Daoy (cell line): ENCODE measurements around the gene AKR1A1. TPM values are rescaled to one million over a fixed set of nuclear protein-coding genes. Genes with fewer than 3 reads are reported as not detected.
A peak's percentile ranks its signal among the peaks of the same experiment; 100 is the strongest.
"Not testable (repeated sequence)": the region's sequence is repeated elsewhere in the genome, so short reads cannot be mapped to it uniquely, and the experiment has no call there.

Experiments
- DNase-seq: peaks from one replicate; pipeline ENCODE4 v3.0.0-alpha.2; 2015; ENCODE audit warnings: low read depth
- total RNA-seq: library from RNA; depleted of rRNA; stranded (reverse); fragments of >200 nt; shearing (Covaris generic); gene quantifications from 2 replicates; pipeline ENCODE4 v1.2.3, GENCODE V29; 2014

AKR1A1 gene
- total RNA-seq, 1 experiment from 2014 or later, result 124 TPM

DNA sequence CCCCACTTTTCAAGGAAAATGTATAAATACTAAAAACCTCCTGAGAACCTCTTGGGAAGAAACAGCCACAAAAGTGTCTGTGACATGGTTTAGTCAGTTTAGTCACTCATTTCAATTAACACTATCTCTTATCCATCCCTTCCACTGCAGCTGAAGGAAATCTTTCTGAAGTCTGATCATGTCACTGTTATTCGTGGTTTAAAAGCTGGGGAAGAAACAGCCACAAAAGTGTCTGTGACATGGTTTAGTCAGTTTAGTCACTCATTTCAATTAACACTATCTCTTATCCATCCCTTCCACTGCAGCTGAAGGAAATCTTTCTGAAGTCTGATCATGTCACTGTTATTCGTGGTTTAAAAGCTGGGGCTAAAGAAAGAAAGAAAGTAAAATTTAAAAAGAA is 27.1 kb upstream of the AKR1A1 start:
- not testable (repeated sequence) for DNase-seq

DNA sequence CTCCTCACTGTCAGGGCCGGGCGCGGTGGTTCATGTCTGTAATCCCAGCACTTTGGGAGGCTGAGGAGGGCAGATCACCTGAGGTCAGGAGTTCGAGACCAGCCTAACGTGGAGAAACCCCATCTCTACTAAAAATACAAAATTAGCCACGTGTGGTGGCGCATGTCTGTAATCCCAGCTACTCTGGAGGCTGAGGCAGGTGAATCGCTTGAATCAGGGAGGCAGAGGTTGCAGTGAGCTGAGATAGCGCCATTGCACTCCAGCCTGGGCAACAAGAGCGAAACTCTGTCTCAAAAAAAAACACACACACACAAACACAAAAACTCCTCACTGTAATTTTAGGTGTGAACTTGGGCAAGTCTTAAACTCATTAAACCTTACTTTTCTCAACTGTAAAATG is 26.7 kb upstream of the AKR1A1 start:
- DNase-seq, result not testable (repeated sequence)

DNA sequence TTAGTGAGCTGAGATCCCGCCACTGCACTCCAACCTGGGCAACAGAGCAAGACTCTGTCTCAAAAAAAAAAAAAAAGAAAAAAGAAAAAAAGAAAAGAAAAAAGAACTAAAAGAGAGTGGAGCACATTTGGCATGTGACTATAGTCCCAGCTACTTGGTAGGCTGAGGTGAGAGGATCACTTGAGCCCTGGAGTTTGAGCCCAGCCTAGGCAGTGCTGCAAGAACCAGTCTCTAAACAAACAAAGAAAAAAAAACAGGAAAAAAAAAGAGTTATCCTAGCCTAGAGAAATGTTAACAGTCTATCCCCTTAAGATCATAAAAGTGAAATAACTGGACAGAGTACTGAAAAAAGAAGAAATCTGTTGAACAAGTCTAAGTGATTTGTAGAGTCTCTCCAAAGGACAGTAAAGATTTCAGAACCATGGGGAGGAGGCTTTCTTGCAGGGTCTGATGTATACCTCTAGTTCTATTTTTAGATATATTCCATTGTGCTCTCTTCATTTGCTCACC is 24.4 kb upstream of the AKR1A1 start:
- DNase-seq, result no peak

DNA sequence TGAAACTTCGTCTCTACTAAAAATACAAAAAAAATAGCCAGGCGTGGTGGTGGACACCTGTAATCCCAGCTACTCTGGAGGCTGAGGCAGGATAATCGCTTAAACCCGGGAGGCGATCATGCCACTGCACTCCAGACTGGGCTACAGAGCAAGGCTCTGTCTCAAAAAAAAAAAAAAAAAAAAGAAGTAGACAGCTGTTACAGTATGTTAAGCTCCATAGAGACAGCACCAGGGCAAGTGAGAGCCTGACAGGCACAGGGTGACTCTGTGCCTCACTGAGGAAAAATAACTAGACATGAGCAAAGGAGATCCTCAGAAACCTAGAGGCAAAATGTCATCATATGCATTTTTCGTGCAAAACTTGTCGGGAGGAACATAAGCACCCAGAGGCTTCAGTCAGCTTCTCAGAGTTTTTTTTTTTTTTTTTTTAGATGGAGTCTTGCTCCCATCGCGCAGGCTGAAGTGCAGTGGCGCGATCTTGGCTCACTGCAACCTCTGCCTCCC is 19.9 kb upstream of the AKR1A1 start:
- DNase-seq, result no peak

DNA sequence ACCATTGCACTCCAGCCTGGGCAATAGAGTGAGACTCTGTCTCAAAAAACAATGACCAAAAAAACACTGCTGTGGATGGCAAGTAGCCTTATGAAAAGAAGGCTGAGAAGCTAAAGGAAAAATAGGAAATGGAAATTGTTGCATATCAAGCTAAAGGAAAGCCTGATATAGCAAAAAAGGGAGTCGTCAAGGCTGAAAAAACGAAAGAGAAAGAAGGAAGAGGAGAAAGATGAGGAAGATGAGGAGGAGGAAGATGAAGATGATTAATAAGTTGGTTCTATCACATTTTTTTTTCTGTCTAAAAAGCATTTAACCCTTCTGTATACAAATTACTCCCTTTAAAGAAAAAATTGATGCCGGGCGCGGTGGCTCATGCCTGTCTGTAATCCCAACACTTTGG is 18.8 kb upstream of the AKR1A1 start:
- DNase-seq, result no peak

DNA sequence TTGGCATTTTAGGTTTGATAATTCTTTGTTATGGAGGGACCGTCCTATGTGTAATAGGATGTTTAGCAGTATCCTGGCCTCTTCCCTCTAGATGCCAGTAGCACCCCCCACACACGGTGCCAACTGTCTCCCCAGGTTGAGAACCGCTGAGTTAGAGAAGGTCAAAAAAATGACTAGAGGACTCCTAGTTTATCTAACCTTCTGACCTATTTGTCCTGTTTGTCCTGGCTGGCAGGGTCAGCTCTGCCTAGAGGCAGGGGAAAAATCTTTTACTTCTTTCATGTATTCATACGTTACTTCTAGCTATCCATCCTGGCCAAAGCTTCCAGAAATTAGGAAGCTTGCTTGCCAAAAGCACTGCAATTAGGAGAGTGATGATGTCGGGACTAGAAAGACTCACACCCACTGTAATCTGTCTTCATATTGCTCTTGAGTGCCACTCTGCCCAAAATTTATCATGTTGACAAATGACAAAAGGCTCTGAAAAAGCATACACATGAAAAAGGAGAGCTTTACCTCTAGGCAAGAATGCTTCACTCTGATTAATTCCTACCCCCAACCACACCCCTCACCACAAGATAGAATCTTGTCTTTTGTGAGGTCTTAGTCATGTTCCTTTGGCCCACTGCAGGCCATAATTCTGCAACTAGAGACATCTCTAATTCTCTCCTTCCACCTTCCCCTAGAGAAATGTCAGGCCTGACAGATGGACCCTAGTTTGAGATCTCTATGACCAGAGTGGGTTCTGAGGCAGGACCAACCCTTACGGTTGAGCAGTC is 14.4 kb upstream of the AKR1A1 start:
- DNase-seq, result no peak

DNA sequence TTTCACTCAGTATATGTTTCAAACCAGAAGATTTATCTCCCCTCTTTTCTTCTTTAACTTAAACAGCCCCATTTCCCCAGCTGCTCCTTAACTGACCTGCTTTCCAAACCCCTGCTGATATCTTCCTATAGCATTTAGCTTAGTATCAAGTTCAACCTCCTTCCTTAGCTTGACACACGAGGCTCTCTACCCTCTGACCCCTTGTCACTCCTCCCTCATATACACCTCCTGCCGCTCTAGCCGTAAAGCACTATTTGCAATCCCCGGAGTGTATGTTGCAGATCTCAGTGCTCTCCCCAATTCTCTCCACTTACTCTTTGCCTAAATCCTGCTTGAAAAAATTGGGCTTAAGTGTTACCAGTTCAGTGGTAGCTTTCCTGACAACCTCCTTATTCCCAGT is 13.7 kb upstream of the AKR1A1 start:
- no peak for DNase-seq

DNA sequence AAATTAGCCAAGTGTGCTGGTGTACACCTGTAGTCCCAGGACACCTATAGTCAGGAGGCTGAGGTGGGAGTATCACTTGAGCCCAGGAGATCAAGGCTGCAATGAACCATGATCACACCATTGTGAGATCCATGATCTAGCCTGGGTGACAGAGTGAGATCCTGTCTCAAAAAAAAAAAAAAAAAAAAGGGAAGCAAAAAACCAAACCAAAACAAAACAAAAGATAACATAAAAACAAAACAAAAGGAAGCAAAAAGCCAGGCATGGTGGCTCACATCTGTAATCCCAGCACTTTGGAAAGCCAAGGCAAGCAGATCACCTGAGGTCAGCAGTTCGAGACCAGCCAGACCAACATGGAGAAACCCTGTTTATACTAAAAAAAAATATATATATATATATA is 9.4 kb upstream of the AKR1A1 start:
- no peak for DNase-seq

DNA sequence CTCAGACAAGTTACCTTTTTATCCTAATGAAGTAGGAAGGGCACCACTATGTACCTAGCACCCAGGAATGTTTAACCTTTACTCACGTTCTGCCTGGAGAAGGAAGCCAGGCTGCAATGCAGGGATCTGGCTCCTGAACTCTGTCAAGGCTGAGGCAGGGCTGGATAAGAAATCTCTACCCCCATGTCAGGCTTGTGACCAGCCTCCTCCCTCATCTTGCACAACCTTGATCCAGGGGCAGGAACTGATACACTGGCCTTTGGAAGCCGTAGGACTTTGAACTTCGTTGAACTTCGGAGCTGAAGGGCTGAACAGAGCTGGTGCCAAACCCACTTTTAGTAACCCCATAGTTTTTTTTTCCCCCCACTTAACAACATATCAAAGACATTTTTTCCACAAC is 8.0 kb upstream of the AKR1A1 start:
- no peak for DNase-seq

DNA sequence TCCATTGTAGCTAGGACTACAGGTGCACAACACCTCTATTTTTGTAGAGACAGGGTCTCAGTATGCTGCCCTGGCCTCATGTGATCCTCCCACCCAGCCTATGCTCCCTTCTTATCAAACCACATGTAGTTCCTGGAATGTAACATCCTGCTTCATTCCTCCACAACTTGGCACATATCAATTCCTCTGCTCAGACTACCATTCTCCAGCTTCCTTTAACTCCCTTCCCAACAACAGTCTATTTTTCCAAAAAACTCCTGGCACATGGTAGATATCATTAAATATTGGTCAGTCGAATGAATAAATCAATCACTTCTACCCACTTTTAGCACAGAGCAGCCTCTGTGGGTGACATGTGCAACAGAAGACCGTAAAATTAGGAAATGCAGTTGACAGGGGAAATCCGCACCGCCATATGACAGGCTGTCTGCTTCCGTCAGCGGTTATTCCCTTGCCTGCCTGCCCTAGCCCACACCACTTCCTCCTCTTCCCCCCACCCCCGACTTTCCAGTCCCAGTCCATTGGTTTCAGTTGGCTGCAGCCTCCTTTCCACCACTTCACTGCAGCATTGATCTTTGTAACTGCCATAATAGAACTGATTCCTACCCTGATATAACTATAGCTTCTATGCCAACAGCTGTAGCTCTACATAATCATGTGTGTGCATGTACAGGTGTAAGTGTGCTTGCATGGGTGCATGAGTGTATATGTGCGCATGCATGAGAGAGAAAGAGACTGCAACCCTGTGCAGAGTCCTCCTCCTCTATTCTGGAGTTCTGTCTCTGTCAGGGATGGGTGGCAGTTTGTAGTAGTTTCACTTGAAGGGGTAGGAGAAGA is 6.8 kb upstream of the AKR1A1 start:
- peak; percentile 52 for DNase-seq

DNA sequence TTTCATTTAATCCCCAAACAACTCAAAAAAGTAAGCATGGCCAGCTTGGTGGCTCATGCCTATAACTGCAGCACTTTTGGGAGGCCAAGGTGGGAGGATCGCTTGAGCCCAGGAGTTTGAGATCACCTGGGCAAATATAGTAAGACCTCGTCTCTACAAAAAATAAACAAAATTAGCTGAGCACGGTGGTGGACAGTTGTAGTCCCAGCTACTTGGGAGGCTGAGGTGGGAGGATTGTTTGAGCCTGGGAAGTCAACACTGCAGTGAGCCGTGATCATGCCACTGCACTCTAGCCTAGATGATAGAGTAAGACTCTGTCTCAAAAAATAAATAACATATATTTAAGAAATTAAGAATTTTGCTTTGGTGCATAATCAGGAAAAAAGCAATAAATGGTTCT is 6.1 kb upstream of the AKR1A1 start:
- no peak for DNase-seq

DNA sequence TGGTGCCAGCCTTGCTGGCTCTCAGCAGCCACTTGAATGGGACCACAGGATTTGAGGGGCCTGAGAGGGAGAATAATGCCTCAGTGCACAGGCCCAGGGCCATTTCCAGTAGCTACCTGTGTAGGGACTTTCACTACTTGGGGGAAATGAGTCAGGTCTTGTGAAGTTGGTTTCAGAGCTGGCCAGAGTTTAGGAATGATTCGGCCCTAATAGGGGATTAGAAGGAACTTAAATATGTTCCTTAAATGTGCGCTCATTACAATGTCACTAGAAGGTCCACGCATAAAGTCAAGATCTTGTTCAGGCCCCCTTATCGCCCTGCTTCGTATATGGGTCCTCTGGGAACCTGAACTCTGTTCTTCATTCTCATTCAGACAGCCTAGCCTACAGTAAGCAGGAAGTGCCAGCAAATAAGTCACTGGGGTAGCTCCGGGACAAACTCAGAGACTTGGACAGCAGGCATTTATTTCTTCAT is 5.6 kb upstream of the AKR1A1 start:
- no peak for DNase-seq

DNA sequence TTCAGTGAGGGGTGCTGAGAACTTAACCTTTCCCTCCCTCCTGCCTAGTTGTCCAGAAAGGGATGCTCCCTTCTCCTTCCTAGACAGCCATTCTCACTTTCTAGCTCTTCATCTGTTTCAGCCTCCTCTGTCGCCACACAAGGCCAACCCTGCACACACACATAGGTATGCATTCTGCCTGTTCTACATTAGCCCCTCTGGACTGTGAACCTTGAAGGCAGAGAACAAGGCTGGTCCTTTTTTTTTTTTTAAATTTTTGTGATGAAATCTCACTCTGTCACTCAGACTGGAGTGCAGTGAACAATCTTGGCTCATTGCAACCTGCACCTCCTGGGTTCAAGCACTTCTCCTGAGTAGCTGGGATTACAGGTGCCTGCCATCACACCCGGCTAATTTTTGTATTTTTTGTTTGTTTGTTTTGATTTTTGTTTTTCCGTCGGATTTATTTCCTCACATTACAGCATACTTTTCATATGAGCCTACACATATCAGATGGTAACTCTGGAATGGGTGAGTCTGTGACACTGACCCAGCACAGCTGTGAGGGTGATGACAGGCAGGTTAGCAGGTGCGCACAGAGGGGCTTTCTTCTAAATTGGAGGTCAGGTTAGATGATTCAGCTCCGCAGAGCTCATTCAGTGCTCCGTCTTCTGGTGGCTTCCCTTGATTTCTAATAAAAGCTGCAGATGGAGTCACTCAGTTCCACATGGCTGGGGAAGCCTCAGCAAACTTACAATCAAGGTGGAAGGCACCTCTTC is 4.9 kb upstream of the AKR1A1 start:
- DNase-seq, result no peak

DNA sequence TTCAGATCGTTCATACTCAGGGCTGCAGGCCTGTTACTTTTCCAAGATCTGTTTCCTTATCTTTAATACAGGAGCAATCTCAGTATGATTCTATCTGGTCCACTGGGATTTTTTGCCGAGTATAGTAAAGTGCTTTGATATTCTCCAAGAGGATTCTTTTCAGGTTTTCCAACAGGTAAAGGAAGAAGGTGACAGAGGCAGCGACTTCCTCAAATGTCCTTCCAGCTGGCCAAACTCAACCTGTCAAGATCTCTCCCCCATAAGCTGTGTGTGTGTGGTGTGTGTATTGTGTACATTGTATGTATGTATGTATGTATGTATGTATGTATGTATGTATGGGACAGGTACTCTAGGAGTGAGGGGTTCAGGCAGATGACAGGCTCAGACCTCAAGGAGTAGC is 1.1 kb downstream of the AKR1A1 start:
- DNase-seq, result no peak

DNA sequence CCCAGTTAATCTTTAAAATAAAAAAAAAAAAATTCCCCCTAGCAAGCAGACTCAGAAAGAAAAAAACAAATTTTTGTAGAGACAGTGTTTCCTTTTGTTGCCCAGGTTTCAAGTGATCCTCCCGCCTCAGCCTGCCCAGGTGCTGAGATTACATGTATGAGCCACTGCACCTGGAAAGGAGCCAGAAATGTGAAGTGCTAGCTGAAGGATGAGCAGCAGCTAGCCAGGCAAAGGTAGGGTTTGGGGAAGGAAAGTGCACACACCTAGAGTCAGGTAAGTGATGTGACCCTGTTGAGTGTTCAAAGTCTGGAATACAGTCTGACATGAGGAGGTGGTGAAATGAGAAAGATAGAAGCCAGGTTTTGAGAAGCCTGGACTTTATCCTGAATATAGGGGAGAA is 1.7 kb downstream of the AKR1A1 start:
- DNase-seq, result no peak

DNA sequence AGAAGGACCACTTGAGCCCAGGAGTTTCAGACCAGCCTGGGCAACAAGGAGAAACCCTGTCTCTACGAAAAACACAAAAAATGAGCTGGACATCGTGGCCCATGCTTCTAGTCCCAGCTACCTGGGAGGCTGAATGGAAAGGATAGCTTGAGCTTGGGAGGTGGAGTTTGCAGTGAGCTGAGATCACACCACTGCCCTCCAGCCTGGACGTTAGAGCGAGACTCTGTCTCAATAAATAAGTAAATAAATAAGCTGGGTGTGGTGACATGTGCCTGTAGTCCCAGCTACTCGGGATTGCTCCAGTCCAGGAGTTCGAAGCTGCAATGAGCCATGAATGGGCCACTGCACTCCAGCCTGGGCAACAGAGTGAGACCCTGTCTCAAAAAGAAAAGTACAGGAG is 3.6 kb downstream of the AKR1A1 start:
- DNase-seq, result no peak

DNA sequence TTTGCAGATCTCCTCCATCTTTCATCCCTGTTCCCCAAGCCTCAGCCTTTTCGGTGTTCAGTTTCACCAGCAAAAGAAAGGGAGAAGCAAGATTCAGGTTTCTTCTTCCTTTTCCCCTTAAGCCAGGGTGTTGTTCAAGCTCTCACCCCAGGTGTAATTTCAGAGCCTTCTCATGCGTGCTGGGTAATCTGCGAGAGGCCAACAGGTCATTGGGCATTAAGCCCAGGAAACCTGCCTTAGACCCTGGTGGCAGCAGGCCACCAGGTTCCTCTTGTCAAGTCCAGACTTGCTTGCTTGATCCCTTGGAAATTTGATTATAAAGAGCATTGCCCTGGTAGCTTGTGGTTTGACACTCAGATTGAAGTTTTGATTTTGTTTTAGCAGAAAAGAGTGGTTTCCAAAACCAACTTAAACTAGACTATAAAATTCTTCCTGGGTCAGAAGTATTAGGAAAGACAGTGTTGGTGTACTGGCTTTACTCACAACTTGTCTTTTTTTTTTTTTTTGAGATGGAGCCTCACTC is 6.9 kb downstream of the AKR1A1 start:
- no peak for DNase-seq

DNA sequence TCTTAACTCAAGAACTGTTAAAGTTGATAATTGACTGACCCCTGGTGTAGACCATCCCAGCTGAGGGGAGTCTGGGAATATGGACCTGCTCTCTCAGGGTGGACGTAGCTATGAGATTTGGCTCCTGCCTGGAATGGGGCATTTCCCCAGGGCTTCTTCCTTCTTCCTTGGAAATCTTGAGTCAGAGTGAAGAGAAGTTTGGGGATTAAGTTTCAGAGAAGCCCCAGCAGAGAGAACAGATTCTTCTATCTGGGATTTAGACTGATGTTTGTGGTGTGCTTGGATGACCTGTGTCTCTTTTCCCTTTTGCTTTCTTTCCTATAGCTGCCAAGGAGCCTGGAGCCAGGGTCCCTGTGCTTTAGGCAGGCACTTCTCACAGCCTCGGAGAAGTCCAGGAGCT is 13.2 kb downstream of the AKR1A1 start:
- DNase-seq, result no peak

DNA sequence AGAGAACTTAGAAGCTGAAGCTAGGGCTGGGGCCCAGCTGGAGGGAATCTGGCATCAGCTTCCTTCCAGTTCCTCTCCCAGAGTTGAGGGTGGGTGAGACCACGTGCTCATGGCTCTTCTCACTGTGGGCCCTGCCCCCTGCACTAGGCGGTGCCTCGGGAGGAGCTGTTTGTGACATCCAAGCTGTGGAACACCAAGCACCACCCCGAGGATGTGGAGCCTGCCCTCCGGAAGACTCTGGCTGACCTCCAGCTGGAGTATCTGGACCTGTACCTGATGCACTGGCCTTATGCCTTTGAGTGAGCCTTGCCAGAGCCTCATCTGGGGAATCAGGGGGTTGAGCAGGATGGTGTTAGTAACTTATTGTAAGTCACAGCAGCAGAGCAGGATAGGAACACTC is 16.1 kb downstream of the AKR1A1 start:
- no peak for DNase-seq

DNA sequence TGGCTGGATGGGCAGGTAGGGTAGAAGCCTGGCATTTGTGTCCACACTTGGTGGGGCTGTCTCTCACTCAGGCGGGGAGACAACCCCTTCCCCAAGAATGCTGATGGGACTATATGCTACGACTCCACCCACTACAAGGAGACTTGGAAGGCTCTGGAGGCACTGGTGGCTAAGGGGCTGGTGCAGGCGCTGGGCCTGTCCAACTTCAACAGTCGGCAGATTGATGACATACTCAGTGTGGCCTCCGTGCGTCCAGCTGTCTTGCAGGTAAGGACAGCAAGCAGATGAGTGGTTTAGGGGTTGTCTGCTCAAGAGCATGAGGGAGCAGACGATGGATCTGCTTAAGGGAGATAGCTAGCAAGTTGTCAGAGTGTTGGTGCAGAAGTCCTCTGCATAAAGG is 17.3 kb downstream of the AKR1A1 start:
- no peak for DNase-seq

DNA sequence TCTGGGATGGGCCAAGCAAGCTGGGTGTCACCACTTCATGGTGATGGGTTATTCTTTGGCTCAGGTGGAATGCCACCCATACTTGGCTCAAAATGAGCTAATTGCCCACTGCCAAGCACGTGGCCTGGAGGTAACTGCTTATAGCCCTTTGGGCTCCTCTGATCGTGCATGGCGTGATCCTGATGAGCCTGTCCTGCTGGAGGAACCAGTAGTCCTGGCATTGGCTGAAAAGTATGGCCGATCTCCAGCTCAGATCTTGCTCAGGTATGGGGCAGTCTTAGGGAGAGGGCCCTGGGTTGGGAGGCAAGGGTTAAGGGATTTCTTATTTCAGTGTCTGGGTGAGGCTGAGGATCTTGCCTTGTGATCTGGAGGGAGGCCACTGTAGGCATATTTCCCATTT is 17.8 kb downstream of the AKR1A1 start:
- no peak for DNase-seq

DNA sequence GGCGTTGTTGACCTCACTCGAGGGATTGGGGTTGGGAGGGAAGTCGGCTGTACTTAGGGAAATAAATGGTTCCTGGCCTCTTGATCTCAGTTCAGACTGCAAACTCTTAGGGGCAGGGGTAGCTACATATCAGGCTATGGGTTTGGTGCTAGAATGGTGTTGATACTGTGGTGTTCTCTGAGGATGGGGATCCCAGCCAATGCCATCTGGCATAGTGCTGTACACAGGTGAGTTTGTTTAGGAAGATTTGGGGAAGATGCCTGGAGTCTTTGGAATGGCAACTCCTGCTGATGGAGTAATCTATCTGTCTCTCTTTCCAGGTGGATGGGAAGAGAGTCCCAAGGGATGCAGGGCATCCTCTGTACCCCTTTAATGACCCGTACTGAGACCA is 18.9 kb downstream of the AKR1A1 start:
- DNase-seq, result no peak
